GM18868 (cell line): ENCODE data around the gene ACSL6.

ENCODE experiments used
- ATAC-seq: cut with Tn5 transposase; IDR thresholded peaks from one replicate; pipeline ENCODE4 v1.9.1; 2021; ENCODE audit warnings: mild to moderate bottlenecking, moderate library complexity; ENCODE audit not compliant: unreplicated experiment

The ACSL6 gene

DNA sequence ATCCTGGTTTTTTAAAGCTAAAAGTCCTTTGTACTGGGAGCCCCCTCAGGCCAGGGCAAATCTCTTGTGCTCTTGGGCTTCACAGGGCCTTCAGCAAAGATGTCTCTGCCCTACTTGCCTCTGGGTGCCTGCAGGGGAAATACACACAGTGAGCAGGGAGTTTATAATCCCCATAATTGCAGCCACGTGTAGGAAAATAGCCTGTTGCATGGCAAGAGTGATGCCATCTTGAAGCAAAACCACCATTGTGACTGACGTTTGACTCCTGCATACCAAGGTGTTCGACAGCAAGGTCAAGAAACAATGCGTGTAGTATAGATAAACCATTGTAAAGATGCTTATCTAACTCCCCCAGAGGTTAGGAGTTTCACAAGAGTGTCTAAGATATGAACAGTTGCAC lies 37.6 kb upstream of the ACSL6 start:
- ATAC-seq: no peak

GRCh38 chr5:132046880-132047299 lies 35.4 kb upstream of the ACSL6 start:
- ATAC-seq: no peak

DNA sequence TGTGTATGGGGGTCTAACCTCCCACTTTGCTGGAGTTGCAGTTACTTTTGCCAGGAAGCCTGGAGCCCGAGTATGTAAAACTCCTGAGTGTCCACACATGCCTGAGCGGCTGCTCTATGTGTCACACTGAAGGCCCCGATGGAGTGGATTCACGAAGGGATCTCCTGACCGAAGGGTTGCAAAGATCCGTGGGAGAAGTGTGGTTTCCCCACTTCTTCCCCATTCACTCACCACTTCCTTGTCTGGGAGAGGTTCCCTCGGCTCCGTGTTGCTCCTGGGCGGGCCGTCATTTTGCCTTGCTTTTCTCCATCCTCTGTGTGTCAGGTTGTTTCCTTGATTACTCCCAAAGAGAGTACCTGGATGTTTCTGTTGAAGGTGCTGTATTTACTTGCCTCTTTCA lies 32.7 kb upstream of the ACSL6 start:
- no peak for ATAC-seq

GRCh38 chr5:132037353-132037752 lies 25.9 kb upstream of the ACSL6 start:
- ATAC-seq: no peak

DNA sequence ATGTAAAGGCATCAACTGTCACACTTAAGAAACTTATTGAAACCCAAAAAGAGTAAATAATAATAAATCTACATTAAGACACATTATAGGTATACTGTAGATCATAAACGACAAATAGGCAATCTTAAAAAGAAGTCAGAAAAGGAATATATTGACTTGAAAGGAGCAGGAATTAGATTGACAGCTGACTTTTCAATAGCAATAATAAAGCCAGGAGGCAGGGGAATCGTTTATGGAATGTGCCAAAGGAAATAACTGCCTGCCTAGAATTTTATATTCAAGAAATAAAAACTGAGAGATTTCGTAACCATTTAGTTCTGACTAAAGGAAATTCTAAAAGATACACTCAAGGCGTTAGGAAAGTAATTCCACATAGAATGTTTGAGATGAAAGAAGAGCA lies 21.7 kb upstream of the ACSL6 start:
- ATAC-seq: no peak

DNA sequence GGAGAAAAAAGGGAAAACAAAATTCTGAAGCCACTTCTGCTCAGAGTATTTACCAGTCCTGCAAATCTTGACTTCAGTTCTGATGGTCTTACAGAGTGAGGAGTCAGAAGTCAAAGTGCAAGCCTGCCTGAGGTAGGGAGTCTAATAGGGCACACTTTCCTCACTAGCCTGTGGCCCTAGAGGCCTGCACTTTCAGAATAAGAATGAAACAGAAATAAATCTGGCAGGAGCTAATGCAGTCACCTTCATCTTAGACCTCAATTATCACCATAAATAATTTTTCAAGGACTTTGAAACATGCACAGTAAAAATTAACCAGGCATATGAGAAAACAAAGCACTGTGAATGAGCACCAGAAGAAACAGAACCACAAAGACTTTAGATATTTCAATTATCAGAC lies 20.7 kb upstream of the ACSL6 start:
- ATAC-seq: no peak

- no peak for ATAC-seq
Observed at GRCh38 chr5:132030610-132031009, 19.2 kb upstream of the ACSL6 start.

DNA sequence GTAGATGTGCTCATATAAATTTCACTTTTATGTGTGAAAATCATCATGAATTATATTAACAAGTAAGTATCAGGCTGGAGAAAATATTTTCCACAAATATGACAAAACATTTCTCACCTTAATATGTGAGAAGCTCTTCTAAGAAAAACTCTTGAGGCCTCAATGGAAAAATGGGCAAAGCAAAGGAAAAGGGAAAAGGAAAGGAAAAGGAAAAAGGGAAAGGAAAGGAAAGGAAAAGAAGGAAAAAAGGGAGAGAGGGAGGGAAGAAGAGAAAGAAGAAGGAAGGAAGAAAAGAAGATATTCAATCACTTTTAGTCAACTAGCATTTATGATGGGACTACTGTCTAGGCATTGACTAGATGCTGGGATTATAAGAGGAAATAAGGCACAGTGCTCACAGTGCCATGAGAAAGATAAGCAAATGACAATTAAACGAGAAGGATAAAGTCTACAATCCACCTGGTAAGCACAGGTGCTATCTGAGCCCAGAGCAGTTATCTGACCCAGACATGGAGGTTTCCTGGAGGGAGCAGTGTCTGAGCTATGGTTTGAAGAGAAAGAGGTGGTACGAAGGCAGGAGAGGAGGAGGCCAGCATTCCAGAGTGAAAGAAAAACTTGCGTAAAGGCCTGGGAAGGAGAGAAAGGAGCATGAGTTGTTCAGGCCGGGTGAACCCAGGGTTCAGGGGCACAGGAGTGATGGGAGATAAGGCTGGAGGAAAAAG lies 18.3 kb upstream of the ACSL6 start:
- no peak for ATAC-seq

GRCh38 chr5:132027027-132027426 lies 15.6 kb upstream of the ACSL6 start:
- peak; percentile 54 for ATAC-seq

DNA sequence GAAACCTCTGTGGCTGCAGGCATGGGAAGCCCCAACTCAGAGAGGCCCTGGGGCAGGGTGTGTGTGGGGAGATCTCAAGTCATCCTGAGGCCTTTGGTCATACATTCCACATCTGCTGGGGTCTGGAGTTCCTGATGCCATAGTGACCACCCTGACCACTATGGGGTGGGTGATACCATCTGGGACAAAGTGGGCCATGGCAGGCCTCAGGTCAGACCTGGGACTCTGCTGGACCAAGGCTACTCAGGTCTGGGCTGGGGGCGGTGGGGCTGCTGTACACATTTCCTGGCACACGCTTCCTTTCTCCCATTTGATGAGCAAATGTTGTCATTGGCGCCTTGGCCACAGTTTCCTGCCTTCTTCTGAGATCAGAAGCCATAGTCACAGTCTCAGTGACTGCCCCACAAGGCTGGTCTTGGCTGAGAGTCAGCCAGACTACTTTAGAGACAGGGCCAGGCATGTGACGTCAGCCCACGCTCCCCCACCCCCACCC lies 15.1 kb upstream of the ACSL6 start:
- ATAC-seq: no peak

DNA sequence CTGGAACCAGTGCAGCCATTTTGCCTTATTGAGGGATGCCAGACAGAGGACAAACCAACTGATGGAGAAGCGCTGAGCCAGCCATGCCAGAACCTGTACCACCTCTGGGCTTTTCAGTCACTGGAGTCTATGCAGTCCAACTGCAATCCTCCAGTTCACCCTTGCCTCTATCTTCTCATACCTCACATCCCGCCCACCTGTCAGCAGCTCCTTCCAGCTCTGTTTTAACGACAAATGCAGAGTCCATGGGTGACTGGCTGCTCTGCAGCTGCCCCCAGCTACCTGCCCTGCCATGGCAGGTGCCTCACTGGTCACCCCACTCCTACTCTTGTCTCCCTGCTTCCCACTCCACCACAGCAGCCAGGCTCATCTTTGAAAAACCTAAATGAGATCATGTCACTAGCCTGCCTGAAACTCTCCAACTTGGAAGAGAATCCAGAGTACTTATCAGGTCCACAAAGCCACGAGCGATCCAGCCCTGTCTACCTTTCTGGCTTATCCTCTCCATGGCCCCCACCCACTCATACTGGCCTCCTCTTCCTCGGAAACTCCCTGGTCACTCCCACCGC lies 14.0 kb upstream of the ACSL6 start:
- no peak for ATAC-seq

GRCh38 chr5:132024789-132025402 lies 13.4 kb upstream of the ACSL6 start:
- ATAC-seq: no peak

- no peak for ATAC-seq
Observed at GRCh38 chr5:132024117-132024435, 12.6 kb upstream of the ACSL6 start.

DNA sequence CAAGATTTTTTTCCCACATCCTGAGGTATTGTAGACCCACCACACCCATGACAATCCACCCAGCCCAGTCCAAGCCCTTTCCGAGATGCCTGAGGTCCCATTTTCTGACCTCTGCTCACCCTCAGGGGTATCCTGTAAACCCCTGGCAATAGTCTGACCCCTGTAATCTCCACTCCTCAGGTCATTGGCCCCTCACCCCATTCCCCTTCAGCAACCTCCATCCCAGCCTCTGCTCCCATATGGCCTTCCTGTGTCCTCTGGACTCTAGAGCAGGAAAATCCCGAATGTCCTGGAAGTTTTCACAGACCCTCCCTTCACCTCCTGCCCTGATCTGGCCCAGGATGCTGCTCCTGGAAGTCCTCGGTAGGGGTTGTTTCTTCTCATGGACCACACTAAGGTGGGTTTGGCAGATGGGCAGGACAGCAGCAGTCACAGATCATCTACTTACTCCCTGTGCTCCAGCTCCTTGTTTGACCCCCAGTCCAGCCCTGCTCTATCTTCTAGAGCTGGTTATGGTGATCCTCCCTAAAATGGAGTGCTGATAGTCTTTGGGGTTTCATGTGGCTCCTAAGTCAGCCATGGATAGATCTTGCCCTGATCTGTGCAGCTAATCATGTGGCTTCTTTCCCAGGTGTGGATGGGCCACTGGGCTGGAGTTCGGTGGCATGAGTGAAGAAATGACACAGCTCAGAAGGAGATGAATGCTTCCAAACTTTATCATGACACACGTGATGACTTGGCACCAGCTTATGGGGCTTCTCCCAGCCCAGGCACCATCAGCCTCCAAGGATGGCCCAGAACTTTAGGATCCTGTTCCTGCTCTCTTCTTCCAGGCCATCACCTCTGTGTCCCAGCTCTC lies 12.0 kb upstream of the ACSL6 start:
- no peak for ATAC-seq

DNA sequence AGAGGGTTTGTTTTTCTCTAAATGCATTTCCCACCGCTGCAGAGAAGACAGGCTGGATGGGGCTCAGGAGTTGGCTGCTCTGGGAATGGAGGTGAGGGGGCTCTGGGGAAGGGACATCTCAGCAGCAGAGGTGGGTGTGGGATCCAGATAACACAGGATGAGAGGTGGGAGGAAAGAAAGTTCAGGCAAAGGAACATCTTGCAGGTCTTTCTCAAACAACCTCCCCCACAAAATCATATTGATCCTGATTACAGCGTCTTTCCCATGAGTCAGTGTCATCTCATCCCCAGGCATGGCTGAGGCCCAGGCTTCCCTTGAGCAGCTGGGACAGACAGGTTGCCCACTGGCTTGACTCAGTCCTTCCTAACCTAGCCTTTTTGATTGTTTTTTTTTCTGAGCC lies 11.3 kb upstream of the ACSL6 start:
- no peak for ATAC-seq

GRCh38 chr5:132021654-132022053 lies 10.2 kb upstream of the ACSL6 start:
- ATAC-seq: no peak

- peak; percentile 17 for ATAC-seq
Observed at GRCh38 chr5:132020568-132021339, 9.3 kb upstream of the ACSL6 start.

GRCh38 chr5:132019857-132020555 lies 8.5 kb upstream of the ACSL6 start:
- ATAC-seq: peak; percentile 97

DNA sequence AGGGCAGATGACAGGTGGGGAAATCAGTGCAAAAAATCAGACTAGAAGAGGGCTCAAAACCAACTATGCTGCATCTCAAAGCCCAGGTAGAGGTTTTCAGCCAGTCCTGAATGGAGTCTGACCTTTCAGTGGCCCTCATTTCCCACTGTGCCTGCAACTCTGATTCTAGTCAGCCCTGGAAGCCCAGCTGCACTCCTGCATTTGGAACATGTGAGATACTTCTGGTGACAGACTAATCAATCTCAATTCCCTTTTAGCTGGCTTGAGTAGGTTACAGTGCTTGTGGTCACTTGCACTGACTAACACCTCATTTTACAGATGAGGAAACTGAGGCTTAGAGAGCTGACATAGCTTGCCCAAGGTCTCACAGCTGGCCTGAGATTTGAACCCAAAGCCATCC lies 7.9 kb upstream of the ACSL6 start:
- no peak for ATAC-seq
